Measurements from ENCODE around the gene CLCN5.

The CLCN5 gene

GRCh38 chrX:50115973-50116372 lies 193.6 kb downstream of the CLCN5 start:
- H3K9ac ChIP-seq (ENCODE audit: low read depth in 1 of 2, low read length in 2 of 2), result no peak overlapping the region
- H3K9me3 ChIP-seq (ENCODE audit: control insufficient read depth in 2 of 2, low read length in 2 of 2), result no peaks in the 10 kb centered on the region
- H3K27me3 ChIP-seq (ENCODE audit: control insufficient read depth in 2 of 2, insufficient read depth in 2 of 2, low read length in 2 of 2), result no peaks in the 10 kb centered on the region
- no peaks in the 10 kb centered on the region for H3K36me3 ChIP-seq (ENCODE audit: control insufficient read depth in 2 of 2, insufficient read depth in 2 of 2, low read length in 2 of 2)
- H3K27ac ChIP-seq (ENCODE audit: low read depth in 2 of 2, low read length in 2 of 2), result no peak overlapping the region
- H3K4me3 ChIP-seq (ENCODE audit: low read length in 2 of 2), result no peak overlapping the region
- peaks cover 0 to 5% of the 10 kb centered on the region in 2 donors for H3K4me1 ChIP-seq (ENCODE audit: control insufficient read depth in 2 of 2, insufficient read depth in 2 of 2, low read length in 2 of 2)

DNA sequence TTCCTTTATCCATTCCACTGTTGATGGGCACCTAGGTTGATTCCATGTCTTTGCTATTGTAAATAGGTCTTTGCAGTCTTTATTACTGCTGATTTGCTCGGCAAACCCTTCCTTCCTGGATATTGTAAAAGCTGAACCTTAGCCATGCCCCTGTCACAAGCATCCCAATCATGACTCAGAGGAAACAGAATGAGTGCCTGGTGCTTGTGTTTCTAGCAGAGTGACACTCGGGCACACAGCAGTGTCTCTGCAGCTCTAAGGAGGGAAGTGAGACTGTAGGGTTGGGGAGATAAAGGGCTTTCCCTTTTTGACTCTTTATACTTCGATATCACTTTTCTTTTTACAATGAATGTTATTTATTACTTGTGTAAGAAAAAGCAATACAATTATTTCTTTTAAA lies 195.1 kb downstream of the CLCN5 start:
- Histone ChIP-seq H3K27me3 (ENCODE audit: control insufficient read depth in 2 of 2, insufficient read depth in 2 of 2, low read length in 2 of 2) (no peaks in the 10 kb centered on the region), H3K9ac (ENCODE audit: low read depth in 1 of 2, low read length in 2 of 2) (no peak overlapping the region), H3K4me3 (ENCODE audit: low read length in 2 of 2) (no peak overlapping the region), H3K4me1 (ENCODE audit: control insufficient read depth in 2 of 2, insufficient read depth in 2 of 2, low read length in 2 of 2) (peaks cover 0 to 5% of the 10 kb centered on the region in 2 donors), H3K36me3 (ENCODE audit: control insufficient read depth in 2 of 2, insufficient read depth in 2 of 2, low read length in 2 of 2) (no peaks in the 10 kb centered on the region), H3K9me3 (ENCODE audit: control insufficient read depth in 2 of 2, low read length in 2 of 2) (no peaks in the 10 kb centered on the region), H3K27ac (ENCODE audit: low read depth in 2 of 2, low read length in 2 of 2) (no peak overlapping the region)

DNA sequence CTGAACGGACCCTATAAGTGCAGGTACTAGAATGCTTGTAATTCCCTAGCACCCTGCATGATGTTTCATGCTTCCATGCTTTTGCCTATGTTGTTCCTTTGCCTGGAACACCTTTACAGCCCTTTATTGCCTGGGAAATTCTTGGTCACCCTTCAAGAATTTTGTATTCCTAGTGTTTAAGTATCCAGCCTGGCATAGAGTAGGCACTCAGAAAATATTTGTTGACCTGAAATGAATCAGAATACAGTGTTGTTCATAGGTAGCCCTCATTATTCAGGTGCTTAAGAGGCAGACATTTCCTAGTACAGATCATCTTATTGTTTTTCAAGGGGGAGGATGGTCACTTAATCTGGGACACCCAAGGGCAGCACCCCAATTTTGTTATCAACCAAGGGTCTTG lies 203.1 kb downstream of the CLCN5 start:
- Histone ChIP-seq H3K27me3 (ENCODE audit: control insufficient read depth in 2 of 2, insufficient read depth in 2 of 2, low read length in 2 of 2) (no peaks in the 10 kb centered on the region), H3K27ac (ENCODE audit: low read depth in 2 of 2, low read length in 2 of 2) (no peak overlapping the region), H3K9ac (ENCODE audit: low read depth in 1 of 2, low read length in 2 of 2) (no peak overlapping the region), H3K36me3 (ENCODE audit: control insufficient read depth in 2 of 2, insufficient read depth in 2 of 2, low read length in 2 of 2) (no peaks in the 10 kb centered on the region), H3K4me3 (ENCODE audit: low read length in 2 of 2) (no peak overlapping the region), H3K4me1 (ENCODE audit: control insufficient read depth in 2 of 2, insufficient read depth in 2 of 2, low read length in 2 of 2) (no peaks in the 10 kb centered on the region), H3K9me3 (ENCODE audit: control insufficient read depth in 2 of 2, low read length in 2 of 2) (no peaks in the 10 kb centered on the region)

DNA sequence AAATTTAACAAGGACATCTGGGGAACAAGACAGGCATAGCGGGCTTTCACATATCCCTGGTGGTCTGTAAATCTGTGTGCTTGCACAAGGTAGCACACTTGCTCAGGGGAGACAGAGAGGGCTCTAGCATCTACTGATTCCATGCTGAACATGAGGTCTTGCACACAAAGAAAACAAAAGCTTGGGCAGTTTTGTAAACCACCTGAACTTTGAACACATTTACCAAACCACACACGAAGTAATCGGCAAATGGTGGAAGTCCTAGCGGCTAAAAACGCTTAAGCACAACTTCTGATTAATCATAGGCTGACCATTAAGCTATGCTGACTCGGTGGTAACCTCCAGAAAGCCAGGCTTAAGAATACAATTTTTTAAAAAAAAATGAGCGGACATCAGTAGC lies 225.6 kb downstream of the CLCN5 start:
- Histone ChIP-seq H3K9me3 (ENCODE audit: control insufficient read depth in 2 of 2, low read length in 2 of 2) (no peaks in the 10 kb centered on the region), H3K27me3 (ENCODE audit: control insufficient read depth in 2 of 2, insufficient read depth in 2 of 2, low read length in 2 of 2) (no peaks in the 10 kb centered on the region), H3K9ac (ENCODE audit: low read depth in 1 of 2, low read length in 2 of 2) (no peak overlapping the region), H3K4me3 (ENCODE audit: low read length in 2 of 2) (no peak overlapping the region), H3K27ac (ENCODE audit: low read depth in 2 of 2, low read length in 2 of 2) (no peak overlapping the region), H3K4me1 (ENCODE audit: control insufficient read depth in 2 of 2, insufficient read depth in 2 of 2, low read length in 2 of 2) (no peaks in the 10 kb centered on the region), H3K36me3 (ENCODE audit: control insufficient read depth in 2 of 2, insufficient read depth in 2 of 2, low read length in 2 of 2) (no peaks in the 10 kb centered on the region)

Data from mucosa of rectum (tissue), 2 donors.